GM12892 (cell line): ENCODE measurements around the gene TMEM139.

Source experiments
- DNase-seq: peaks from one replicate; pipeline ENCODE4 v3.0.0; 2011; ENCODE audit not compliant: insufficient read length
- FAIRE-seq: peaks from 2 replicates; lab custom pipeline; 2011; peaks lifted over from hg19 to GRCh38; lab: Jason Lieb, UNC
- POLR2A ChIP-seq: IDR thresholded peaks from 2 replicates; pipeline ENCODE4 v1.6.1; 2011; ENCODE audit warnings: low read depth, low read length, control low read depth
- POLR2AphosphoS5 ChIP-seq: IDR thresholded peaks from 2 replicates; pipeline ENCODE4 v1.6.1; 2011; ENCODE audit warnings: low read depth, low read length, control low read depth
- TAF1 ChIP-seq: IDR thresholded peaks from 2 replicates; pipeline ENCODE4 v1.6.1; 2011; ENCODE audit warnings: low read depth, mild to moderate bottlenecking, control low read depth, low read length, borderline replicate concordance

TMEM139 gene

GRCh38 chr7:143296686-143297085, 11.9 kb downstream of the TMEM139 start:
- DNase-seq (no peak), FAIRE-seq (no peak)
- TF ChIP-seq POLR2AphosphoS5: no peak
- no peak for TF ChIP-seq POLR2A
- TF ChIP-seq TAF1: no peak

GRCh38 chr7:143299346-143299745, 14.6 kb downstream of the TMEM139 start:
- no peak for DNase-seq
- no peak for FAIRE-seq
- TF ChIP-seq TAF1: no peak
- no peak for TF ChIP-seq POLR2AphosphoS5
- TF ChIP-seq POLR2A: no peak

DNA sequence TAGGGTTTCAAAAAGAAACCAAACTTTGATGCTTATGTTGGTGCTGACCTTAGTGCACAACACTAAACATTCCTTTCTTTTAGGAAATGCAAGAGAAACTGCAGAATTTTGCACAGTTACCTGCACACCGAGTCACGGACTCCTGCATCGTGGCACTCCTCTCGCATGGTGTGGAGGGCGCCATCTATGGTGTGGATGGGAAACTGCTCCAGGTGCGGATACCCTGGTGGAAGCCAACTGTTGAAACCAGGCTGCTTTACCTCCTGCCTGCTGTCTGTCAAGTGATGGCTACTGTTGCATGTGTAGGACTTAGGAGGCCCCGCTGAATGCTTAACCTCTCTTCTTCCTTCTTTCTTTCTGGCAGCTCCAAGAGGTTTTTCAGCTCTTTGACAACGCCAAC, 15.1 kb downstream of the TMEM139 start:
- no peak for DNase-seq
- no peak for FAIRE-seq
- no peak for TF ChIP-seq POLR2AphosphoS5
- no peak for TF ChIP-seq TAF1
- no peak for TF ChIP-seq POLR2A

DNA sequence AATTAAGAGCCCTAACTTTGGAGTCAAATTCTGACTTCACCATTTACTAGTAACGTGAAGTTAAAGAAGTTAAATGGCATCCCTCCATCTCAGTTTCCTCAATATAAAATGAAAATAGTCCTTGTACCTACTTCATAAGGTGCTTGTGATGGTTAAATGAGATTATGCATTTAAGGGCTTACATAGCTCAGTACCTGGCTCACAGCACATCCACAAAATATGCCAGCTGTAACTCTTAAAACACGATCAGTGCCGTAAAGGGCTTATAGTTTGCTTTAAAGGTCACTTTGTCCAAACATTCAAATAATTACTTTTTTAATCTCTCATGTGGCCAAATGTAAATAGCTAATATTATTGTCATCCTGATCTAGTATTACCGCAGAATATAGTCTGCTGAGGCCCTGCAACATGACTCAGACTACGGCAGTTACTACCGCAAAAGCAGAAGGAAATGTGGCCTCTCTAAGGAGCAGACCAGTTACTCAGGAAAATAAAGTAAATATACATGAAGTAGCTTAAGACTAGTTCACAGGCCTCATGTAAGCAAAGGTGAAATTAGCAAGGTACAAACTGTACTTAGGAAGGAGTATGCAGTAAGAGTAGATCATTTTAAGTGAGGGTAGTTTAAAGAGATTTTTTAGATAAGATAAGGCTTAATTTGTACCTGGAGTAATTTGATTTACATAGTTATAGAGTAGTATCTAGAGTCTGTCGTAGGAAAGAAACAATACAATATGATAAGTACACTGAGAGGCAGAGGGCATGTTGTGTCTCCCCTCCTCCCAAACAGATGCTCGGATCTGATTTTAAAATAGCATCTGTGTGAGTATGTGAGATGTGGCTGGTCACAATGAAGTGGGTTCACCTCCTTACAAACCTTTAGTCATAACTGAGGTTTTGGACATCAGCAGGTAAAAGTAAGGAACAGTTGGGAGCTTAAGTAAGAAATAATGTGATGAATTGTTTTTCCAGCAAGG, 16.5 kb downstream of the TMEM139 start:
- FAIRE-seq (no peak), DNase-seq (no peak)
- no peak for TF ChIP-seq POLR2AphosphoS5
- no peak for TF ChIP-seq POLR2A
- no peak for TF ChIP-seq TAF1

- DNase-seq: no peak
- TF ChIP-seq POLR2A (no peak), TAF1 (no peak), POLR2AphosphoS5 (no peak)
These were observed 19.0 kb downstream of the TMEM139 start for GRCh38 chr7:143303733-143304132.

DNA sequence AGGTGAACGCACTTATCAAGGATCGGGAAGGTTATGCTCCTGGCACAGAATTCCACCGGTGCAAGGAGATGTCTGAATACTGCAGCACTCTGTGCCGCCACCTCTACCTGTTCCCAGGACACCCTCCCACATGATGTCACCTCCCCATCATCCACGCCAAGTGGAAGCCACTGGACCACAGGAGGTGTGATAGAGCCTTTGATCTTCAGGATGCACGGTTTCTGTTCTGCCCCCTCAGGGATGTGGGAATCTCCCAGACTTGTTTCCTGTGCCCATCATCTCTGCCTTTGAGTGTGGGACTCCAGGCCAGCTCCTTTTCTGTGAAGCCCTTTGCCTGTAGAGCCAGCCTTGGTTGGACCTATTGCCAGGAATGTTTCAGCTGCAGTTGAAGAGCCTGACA, 20.2 kb downstream of the TMEM139 start:
- TF ChIP-seq POLR2A (no peak), TAF1 (no peak), POLR2AphosphoS5 (no peak)
- FAIRE-seq (no peak), DNase-seq (no peak)

More at GRCh38 chr7:143303733-143304132, 19.0 kb downstream of the TMEM139 start:
- FAIRE-seq: no peak

DNA sequence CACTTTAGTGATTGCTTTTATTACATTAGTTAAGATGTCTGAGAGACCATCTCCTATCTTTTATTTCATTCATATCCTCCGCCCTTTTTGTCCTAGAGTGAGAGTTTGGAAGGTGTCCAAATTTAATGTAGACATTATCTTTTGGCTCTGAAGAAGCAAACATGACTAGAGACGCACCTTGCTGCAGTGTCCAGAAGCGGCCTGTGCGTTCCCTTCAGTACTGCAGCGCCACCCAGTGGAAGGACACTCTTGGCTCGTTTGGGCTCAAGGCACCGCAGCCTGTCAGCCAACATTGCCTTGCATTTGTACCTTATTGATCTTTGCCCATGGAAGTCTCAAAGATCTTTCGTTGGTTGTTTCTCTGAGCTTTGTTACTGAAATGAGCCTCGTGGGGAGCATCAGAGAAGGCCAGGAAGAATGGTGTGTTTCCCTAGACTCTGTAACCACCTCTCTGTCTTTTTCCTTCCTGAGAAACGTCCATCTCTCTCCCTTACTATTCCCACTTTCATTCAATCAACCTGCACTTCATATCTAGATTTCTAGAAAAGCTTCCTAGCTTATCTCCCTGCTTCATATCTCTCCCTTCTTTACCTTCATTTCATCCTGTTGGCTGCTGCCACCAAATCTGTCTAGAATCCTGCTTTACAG, 20.8 kb downstream of the TMEM139 start:
- FAIRE-seq: peak; percentile 61
- no peak for DNase-seq
- TF ChIP-seq POLR2AphosphoS5 (no peak), POLR2A (no peak), TAF1 (no peak)

DNA sequence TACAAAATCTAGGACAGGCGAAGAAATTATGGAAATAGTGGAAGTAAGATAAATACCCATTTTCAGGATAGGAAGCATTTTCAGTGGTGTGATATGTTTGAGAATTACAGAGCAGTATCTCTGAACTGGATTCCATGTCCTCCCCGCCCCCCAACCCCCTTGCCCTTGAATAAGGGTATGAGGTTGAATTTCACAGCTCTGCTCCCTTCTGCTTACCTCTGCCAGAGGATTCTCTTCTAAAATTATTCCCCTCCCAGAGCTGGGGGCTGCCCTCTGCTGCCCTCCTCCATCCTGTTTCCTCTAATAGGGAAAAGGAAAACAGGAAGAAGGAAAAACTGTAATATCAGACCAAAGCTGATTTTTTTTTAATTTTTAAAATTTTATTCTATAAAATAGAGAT, 23.9 kb downstream of the TMEM139 start:
- DNase-seq (no peak), FAIRE-seq (no peak)
- TF ChIP-seq POLR2AphosphoS5 (no peak), TAF1 (no peak)

- FAIRE-seq (no peak), DNase-seq (no peak)
These were observed 29.4 kb downstream of the TMEM139 start for GRCh38 chr7:143314127-143314526.

GRCh38 chr7:143315776-143316175, 31.0 kb downstream of the TMEM139 start, which contains the start of gene CLCN1:
Gene CLCN1 (plus strand): TSS chr7:143316111. CDS start chr7:143316213, 102 bp downstream.
- FAIRE-seq: no peak
- TF ChIP-seq POLR2AphosphoS5 (no peak), POLR2A (no peak), TAF1 (no peak)
- no peak for DNase-seq

More at GRCh38 chr7:143314127-143314526, 29.4 kb downstream of the TMEM139 start:
- TF ChIP-seq TAF1 (no peak), POLR2AphosphoS5 (no peak), POLR2A (no peak)

GRCh38 chr7:143316492-143316891, 31.7 kb downstream of the TMEM139 start:
- TF ChIP-seq TAF1 (no peak), POLR2A (no peak), POLR2AphosphoS5 (no peak)
- no peak for FAIRE-seq
- no peak for DNase-seq

DNA sequence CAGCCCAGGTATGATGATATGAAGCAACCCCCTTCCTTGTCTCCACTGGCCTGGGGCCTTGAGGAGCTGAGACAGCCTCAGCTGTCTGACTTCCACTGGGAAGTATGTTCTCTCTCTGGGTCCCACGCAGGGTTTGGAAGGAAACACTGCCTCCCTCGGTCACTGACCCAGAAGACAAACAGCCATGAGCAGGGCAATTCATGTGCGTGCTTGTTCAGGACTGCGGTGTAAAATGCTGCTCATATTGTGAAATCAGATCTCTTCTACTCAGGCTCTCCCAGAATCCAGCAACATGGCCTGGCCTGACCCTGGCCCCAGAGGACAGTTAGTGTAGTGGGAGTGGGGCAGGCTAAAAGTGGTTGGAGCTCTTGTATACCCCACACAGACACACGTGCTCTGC, 33.9 kb downstream of the TMEM139 start:
- no peak for FAIRE-seq
- TF ChIP-seq POLR2AphosphoS5: no peak
- TF ChIP-seq TAF1: no peak
- no peak for TF ChIP-seq POLR2A
- DNase-seq: no peak

- TF ChIP-seq TAF1 (no peak), POLR2AphosphoS5 (no peak), POLR2A (no peak)
- DNase-seq: no peak
- no peak for FAIRE-seq
These were observed 35.9 kb downstream of the TMEM139 start for GRCh38 chr7:143320620-143321019.
